Tibial nerve (tissue), 4 donors: ENCODE measurements around the gene SLC2A9. TPM values are rescaled to one million over a fixed set of nuclear protein-coding genes. Genes with fewer than 3 reads are reported as not detected.

Experiments
- DNase-seq, 2 donors: peaks; one replicate each; pipeline ENCODE4 v3.0.0-alpha.2; 2019; ENCODE audit warnings: low spot score in 2 of 2
- H3K27ac ChIP-seq, 4 donors: fragments of 200-600 bp; sonication (generic) in 3 of 4; one replicate each; pipeline ENCODE4 v1.5.1; 2017 to 2019; ENCODE audit warnings: mild to moderate bottlenecking in 1 of 4
- H3K27me3 ChIP-seq, 2 donors: fragments of 200-600 bp; sonication (generic) in 1 of 2; one replicate each; pipeline versions ENCODE4 v1.5.1 to v1.6.0; 2017 to 2019
- H3K36me3 ChIP-seq, 3 donors: fragments of 200-600 bp; sonication (generic); one replicate each; pipeline ENCODE4 v1.5.1; 2018 to 2019
- H3K4me1 ChIP-seq, 4 donors: fragments of 200-600 bp; sonication (generic) in 3 of 4; one replicate each; pipeline ENCODE4 v1.5.1; 2017 to 2019
- H3K4me3 ChIP-seq, 4 donors: fragments of 200-600 bp; sonication (generic) in 3 of 4; one replicate each; pipeline ENCODE4 v1.5.1; 2017 to 2019; ENCODE audit warnings: mild to moderate bottlenecking in 1 of 4, moderate library complexity in 1 of 4
- H3K9me3 ChIP-seq, 4 donors: fragments of 200-600 bp; sonication (generic) in 3 of 4; one replicate each; pipeline ENCODE4 v1.5.1; 2017 to 2019
- CTCF ChIP-seq, 5 experiments: fragments of 200-600 bp in 3 of 5; fragments of 450-650 bp in 2 of 5; sonication (generic) in 3 of 5; IDR thresholded peaks; one replicate each; pipeline ENCODE4 v1.5.1; 2016 to 2019; ENCODE audit warnings: antibody characterized with exemption in 5 of 5, mild to moderate bottlenecking in 3 of 5, moderate library complexity in 2 of 5
- EP300 ChIP-seq, 2 donors: sonication (generic); formaldehyde crosslinking; IDR thresholded peaks; one replicate each; pipeline ENCODE4 v1.6.1; 2017; ENCODE audit warnings: antibody characterized with exemption in 2 of 2, mild to moderate bottlenecking in 1 of 2
- POLR2A ChIP-seq, 2 donors: fragments of 450-650 bp; IDR thresholded peaks; one replicate each; pipeline ENCODE4 v1.6.1; 2017; ENCODE audit warnings: antibody characterized with exemption in 2 of 2, mild to moderate bottlenecking in 2 of 2, moderate library complexity in 2 of 2
- WGBS, 2 donors: methylation state at CpG; one replicate each; pipeline ENCODE4 v1.1.5; 2018; 5-methylcytosine and 5-hydroxymethylcytosine counted together
- total RNA-seq, 4 donors: library from RNA; depleted of rRNA; stranded (reverse); fragments of >200 nt; gene quantifications; one replicate each; pipeline ENCODE4 v1.1.0, GENCODE V29; 2016

Gene SLC2A9
- total RNA-seq, 4 donors from 2014 or later: 2.7 to 10.7 (median 6.0) TPM

- Histone ChIP-seq H3K27me3 (no peaks in the 10 kb centered on the region), H3K27ac (no peak overlapping the region), H3K36me3 (no peaks in the 10 kb centered on the region), H3K4me1 (peaks cover 0 to 6% (median 0%) of the 10 kb centered on the region in 4 donors), H3K4me3 (no peak overlapping the region), H3K9me3 (peaks cover 0 to 18% (median 0%) of the 10 kb centered on the region in 4 donors)
- 68 to 75% methylated on average over 3 of the region's 3 CpGs for WGBS, 2 donors
- TF ChIP-seq POLR2A (IDR thresholded peaks at IDR 0.05) (no peak), CTCF (IDR thresholded peaks at IDR 0.05) (no peak), EP300 (IDR thresholded peaks at IDR 0.05) (no peak)
- DNase-seq: no peak
Measured at GRCh38 chr4:10046471-10046870, 25.2 kb upstream of the SLC2A9 start.

GRCh38 chr4:10045481-10045880, 24.2 kb upstream of the SLC2A9 start:
- Histone ChIP-seq H3K9me3 (peaks cover 0 to 18% (median 0%) of the 10 kb centered on the region in 4 donors), H3K27me3 (no peaks in the 10 kb centered on the region), H3K4me1 (peaks cover 0 to 6% (median 0%) of the 10 kb centered on the region in 4 donors), H3K36me3 (no peaks in the 10 kb centered on the region), H3K27ac (no peak overlapping the region), H3K4me3 (no peak overlapping the region)
- TF ChIP-seq CTCF (IDR thresholded peaks at IDR 0.05) (no peak), POLR2A (IDR thresholded peaks at IDR 0.05) (no peak), EP300 (IDR thresholded peaks at IDR 0.05) (no peak)
- no peak for DNase-seq
- 36 to 38% methylated on average over 1 of the region's 1 CpG for WGBS, 2 donors

- Histone ChIP-seq H3K9me3 (peaks cover 0 to 18% (median 0%) of the 10 kb centered on the region in 4 donors), H3K4me3 (no peak overlapping the region), H3K27ac (no peak overlapping the region), H3K4me1 (peaks cover 0 to 10% (median 0%) of the 10 kb centered on the region in 4 donors), H3K27me3 (no peaks in the 10 kb centered on the region), H3K36me3 (no peaks in the 10 kb centered on the region)
- 81 to 85% methylated on average over 6 of the region's 6 CpGs for WGBS, 2 donors
- no peak for TF ChIP-seq EP300 (IDR thresholded peaks at IDR 0.05)
- no peak for TF ChIP-seq CTCF (IDR thresholded peaks at IDR 0.05)
- TF ChIP-seq POLR2A (IDR thresholded peaks at IDR 0.05): no peak
- no peak for DNase-seq
Measured at GRCh38 chr4:10041036-10041435, 19.7 kb upstream of the SLC2A9 start.

GRCh38 chr4:10040049-10040892, 19.0 kb upstream of the SLC2A9 start:
- no peak overlapping the region for H3K27ac ChIP-seq
- H3K4me3 ChIP-seq: no peak overlapping the region
- peaks cover 0 to 4% (median 0%) of the 10 kb centered on the region in 4 donors for H3K4me1 ChIP-seq
- no peaks in the 10 kb centered on the region for H3K27me3 ChIP-seq
- H3K36me3 ChIP-seq: no peaks in the 10 kb centered on the region
- 77 to 88% methylated on average over 10 of the region's 10 CpGs for WGBS, 2 donors
- DNase-seq: no peak
- H3K9me3 ChIP-seq: peaks cover 0 to 18% (median 0%) of the 10 kb centered on the region in 4 donors
- TF ChIP-seq CTCF (IDR thresholded peaks at IDR 0.05) (no peak), EP300 (IDR thresholded peaks at IDR 0.05) (no peak), POLR2A (IDR thresholded peaks at IDR 0.05) (no peak)

GRCh38 chr4:10036807-10037342, 15.6 kb upstream of the SLC2A9 start:
- no peaks in the 10 kb centered on the region for H3K36me3 ChIP-seq
- no peak for TF ChIP-seq CTCF (IDR thresholded peaks at IDR 0.05)
- H3K4me1 ChIP-seq: peaks cover 0 to 28% (median 14%) of the 10 kb centered on the region in 4 donors
- no peak overlapping the region for H3K27ac ChIP-seq
- H3K9me3 ChIP-seq: peaks cover 0 to 1% (median 0%) of the 10 kb centered on the region in 4 donors
- DNase-seq: no peak
- H3K4me3 ChIP-seq: no peak overlapping the region
- no peaks in the 10 kb centered on the region for H3K27me3 ChIP-seq
- 78 to 91% methylated on average over 9 to 10 of the region's 10 CpGs for WGBS, 2 donors
